ENCODE data around the gene DOCK2.

DOCK2 gene

DNA sequence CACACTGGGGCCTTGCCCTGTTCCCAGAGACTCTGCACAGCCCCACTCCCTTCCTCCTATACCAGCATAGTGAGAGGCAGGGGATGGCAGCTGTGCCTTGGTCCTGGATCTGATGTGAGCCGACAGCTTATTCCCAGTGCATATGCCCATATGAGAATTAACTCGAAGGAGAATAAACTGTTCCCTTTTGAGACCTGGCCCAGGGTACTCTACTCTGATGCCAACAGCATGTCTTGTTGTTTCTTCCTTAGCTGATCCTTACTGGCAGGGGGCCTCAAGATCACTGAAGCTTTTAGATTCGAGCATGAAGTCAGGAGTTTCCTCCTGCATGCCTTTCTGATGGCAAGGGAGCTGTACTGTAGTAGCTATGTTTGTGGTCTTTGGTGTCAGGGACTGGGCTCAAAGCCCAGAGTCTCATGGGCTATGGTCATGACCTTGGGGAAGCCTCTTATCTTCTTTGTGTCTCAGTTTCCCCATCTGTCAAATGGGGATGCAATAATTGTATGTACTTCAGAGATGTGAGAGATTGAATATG, 57.1 kb downstream of the DOCK2 start:
- peak; percentile 58 for DNase-seq

DNA sequence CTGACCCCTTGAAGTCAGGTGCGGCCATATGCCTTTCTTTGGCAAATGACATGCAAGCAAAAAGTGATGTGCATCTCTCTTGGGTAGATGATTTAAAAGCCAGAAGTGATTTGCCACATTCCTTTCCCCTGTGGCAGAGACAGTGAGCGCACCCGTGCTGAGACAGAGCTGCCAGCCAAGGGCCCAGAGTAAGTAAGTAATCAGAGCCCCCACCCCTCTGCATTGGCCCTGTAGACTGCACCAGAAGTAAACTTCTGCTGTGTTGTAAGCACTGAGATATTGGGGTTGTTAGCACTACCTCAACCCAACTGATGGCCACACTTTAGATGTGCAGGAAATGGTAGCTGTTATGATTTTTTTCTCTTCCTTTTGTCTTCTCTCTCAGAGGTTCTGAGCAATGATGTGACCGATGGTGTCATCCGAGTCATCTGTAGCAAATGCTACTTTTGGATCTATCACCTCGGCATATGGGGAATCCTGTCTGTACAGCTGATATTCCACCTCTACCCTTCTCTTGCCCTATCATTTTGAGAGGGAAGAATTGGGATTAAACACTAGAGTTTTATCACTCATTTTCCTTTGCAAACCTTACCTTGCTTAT, 58.0 kb downstream of the DOCK2 start:
- DNase-seq, result peak; percentile 29

DNA sequence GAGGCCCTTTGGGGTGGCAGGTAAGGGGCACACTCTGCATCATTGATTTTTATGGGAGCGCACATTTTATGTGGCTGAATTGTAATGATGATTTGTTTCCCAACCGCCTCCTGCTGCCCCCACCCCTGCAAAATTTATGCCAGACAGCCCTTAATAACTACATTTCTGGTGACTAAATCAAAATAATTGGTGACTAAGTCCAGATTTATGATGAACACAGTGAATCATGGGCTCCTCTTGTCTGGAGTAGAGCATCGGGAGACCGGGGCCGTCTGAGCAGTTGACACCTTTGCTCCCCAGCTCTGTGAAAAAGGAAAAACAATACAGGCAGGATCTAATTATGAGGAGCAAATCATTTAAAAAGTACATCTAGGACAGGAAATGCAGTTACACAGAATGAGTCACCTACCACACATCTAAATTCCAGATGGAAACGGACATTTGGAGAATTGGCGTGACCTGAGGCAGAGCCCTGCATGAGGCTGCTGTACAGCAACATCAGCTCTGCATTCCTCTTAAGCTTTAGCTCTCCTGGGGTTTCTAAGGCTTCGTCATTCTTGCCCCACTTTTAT, 58.9 kb downstream of the DOCK2 start:
- peak; percentile 98 for DNase-seq

DNA sequence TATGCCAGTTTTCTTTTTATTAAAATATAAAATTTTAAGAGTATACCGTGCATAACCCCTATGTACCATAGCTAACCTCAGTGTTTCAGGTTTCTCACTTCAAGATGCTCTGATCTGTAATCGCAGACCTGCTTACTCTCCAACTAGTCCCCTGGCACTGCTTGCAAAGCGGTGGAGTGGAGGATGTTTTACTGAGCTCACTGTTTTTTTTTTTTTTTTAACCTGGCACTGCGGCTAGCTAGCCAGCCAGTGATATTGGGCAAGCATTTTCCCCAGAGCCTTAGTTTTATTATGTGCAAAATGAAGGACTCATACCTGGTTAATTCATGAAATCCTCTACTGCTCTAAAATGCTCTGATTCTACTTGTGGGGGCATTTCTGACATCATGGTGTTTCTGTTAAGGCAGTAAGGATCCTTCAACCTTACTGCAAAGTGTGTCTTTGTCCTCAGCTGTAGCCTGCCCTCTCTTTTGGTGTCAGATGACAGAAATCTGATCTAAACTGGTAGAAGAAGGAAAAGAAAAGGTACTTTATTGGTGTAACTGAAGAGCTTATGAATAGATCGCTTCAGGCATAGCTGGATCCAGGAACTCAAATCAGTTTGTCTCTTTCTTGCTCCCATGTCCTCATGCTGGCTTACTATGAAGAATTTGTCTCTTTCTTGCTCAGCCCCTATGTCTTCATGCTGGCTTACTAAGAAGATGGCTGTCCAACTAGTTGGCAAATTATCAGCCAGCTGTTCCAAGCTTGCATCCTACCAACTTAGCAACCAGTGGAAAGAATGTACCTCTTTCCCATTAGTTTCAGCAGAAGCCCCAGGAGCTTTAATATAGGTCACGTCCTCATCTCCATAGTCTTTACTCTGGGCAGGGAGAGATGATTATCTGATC, 59.8 kb downstream of the DOCK2 start:
- peak; percentile 58 for DNase-seq

- DNase-seq, result no peak
Measured at GRCh38 chr5:169697511-169697890, 60.4 kb downstream of the DOCK2 start.

GRCh38 chr5:169697976-169698375, 60.9 kb downstream of the DOCK2 start:
- peak; percentile 22 for DNase-seq

DNA sequence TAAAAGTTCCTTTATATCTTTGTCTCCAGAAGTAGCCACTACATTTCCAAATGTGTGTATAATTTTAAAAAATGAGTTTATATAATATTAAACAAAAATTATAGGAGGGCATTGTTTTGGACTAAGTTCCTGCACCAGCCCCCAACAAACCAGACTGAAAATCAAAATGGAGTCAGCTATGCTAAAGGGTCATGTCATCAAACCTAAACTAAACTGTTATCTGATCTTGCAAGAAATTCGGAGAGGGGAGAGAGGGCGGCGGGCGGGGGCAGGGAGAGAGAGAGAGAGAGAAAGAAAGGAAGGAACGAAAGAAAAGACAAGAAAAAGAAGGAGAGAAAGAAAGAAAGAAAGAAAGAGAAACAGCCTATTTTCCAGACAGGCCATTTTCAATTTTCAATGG, 63.5 kb downstream of the DOCK2 start:
- no peak for DNase-seq

DNA sequence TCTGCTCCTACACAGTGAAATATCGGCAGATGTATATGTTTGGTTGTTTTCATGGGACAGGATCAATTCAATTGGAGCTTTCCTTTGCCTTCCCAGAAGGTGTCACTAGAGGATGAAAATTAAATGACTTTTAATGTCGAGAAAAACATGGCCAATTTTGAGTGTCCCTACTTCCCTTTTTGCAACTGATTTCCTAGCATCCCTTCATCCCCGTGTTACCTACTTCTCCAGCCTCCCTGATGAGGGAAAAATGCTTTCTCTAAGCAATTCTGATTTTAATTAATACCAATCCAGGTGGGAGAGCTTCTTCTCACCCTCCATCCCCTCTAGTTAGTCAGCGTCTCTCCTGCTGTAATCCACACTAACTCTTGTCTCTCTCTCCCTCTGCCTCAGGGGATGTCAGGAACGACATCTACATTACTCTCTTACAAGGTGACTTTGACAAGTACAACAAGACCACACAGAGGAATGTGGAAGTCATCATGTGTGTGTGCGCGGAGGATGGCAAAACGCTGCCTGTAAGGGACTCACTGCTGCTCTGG, 64.9 kb downstream of the DOCK2 start:
- peak; percentile 65 for DNase-seq

DNA sequence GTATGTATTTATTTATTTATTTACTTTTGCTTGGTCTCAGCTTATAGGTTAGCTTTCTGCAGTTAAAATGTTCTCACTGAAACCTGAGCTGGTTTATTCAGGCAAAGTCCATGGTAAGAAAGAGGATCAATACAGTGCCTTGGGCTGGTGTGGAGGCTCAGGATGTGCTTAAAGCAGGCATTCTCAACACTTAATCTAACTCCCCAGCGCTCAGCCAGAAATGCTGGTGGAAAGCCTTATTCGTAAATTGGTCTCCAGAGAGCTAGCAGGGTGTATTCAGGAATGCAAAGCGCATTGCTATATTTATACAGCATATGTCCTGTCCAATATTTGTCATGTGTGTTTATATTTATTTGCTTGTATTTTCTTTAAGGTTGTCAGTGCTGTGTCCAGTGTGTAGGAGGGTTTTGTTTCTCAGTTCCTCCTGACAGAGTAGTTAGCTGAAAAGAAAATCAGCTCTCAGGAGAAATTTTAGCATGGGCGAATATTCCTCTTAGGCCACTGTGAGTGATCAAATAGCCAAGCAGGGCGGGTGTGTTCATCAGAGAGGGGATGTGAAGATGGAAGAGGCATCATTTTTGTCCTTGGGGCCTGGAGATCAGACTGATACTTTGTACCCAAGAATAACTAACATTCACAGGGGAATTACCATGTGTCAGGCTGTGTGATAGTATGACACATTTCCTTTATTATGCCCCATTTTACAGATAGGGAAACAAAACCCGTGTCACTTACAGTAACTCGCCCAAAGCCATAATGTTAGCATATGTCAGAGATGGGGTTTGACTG, 65.8 kb downstream of the DOCK2 start:
- peak; percentile 59 for DNase-seq

DNA sequence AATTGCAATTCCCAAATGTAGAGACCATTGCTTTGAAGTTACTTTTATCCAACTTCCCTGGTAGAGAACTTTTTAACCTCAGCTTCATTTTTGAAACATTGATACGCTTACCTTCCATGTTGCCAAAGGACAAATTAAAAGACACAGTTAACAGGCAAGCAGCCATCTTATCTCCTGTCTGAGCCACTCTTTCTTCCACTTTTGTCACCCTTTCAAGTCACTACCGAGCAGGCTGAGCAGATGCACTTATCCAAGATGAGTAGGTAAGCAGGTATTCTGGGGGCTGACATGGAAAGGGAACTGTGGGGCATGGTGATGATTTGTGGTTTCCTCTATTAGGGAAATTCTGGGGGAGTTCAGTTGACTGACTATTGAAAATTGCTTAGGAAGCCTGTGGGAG, 66.7 kb downstream of the DOCK2 start:
- no peak for DNase-seq

DNA sequence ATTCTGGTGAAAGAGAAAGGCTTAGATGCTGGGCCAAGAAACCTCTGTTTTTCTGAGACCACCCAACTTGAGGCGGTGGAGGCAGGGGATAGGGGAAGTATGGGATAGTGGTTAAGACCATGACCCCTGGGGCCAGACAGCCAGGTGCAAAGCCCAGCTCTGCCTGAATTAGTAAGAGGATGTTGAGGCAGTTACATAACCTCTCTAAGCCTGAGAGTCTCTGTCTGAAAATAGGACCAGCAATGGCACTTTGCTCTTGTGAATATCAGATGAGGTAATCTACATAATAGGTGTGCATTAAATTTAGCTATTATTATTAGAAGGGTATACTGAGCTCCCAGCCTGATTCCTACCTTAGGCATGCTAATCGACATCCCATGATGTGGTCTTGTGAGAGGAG, 68.2 kb downstream of the DOCK2 start:
- no peak for DNase-seq

DNA sequence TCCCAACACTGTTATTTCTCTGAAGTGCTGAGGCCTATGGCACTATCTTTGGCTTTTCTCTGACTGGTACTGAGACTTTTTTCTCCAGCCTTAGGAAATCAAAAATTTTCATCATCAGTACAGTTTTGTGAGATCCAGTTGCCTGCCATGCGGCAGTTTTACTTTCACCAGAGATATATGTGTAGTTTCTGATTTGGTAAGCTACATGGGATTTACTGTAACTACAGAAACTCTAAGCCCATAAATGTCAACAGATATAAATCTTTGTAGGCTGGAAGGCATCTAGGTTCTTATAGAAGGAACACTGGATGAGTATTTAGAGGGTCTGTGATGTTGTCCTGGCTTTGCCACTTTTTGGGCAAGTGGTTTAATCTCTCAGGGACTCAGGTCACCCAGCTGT, 69.0 kb downstream of the DOCK2 start:
- DNase-seq, result no peak

GRCh38 chr5:169706758-169707450, 69.8 kb downstream of the DOCK2 start:
- peak; percentile 55 for DNase-seq

GRCh38 chr5:169707686-169708085, 70.6 kb downstream of the DOCK2 start:
- DNase-seq, result no peak

DNA sequence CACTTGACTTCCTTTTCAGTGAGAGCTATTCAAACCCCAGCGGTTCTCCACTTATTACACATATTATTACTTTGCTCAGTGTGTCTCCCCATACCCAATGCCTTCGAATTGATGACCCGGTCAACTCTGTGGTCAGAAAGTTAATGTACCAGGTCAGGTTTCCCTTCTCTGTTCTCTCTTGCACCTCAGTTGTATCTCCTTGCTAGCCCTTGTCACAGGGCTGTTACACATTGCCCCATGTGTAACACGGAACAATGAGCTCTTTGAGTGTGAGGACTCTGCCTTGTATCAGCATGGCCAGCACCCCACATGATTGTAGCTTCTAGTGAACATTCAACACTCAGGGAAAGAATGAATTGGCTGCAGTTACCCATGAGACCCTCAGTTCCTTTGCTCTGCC, 73.6 kb downstream of the DOCK2 start:
- DNase-seq, result no peak

GRCh38 chr5:169711551-169712225, 74.6 kb downstream of the DOCK2 start:
- DNase-seq, result peak; percentile 31

GRCh38 chr5:169712428-169712827, 75.4 kb downstream of the DOCK2 start:
- no peak for DNase-seq

DNA sequence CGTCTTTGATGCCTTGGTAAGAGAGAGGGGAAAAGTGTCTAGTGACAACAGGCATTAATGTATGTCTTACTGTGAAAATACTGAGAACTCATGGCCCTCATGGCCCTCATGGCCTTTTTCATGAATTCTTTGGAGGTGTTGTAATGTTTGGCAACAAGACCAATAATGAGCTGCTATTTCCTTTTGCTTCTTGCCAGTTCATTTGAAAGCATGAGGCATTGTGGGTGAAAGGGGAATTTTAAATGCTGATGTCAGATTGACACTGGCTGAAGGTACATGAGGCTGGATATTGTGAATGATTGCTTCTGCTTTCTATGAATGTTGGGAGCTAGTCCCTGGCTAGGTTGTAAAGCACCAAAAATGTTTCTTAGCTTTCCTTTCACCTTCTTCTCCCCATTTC, 79.2 kb downstream of the DOCK2 start:
- DNase-seq, result peak; percentile 85

DNA sequence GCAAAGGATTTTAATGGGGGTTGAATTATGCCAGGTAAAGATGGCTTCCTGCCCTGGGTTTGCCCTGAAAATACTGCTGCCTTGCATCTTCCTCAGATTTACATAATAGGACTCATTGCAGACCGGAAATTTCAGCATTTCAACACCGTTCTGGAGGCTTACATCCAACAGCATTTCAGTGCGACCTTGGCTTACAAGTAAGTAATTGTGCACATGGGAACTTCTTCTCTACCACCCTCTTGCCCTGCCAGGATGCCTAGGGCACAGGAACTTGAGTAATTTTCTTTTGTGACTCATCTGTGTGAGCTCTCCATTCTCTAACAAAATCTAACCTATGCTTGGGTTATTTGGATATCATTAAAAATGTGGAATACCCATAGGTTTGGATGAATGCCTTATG, 80.2 kb downstream of the DOCK2 start:
- DNase-seq, result no peak

GRCh38 chr5:169719360-169720314, 82.6 kb downstream of the DOCK2 start:
- no peak for DNase-seq
